ENCODE measurements around the gene FOXD4. TPM values are rescaled to one million over a fixed set of nuclear protein-coding genes. Genes with fewer than 3 reads are reported as not detected.
"Not testable (repeated sequence)": the region's sequence is repeated elsewhere in the genome, so short reads cannot be mapped to it uniquely, and the experiment has no call there.

FOXD4 gene
- polyA plus RNA-seq, 1 donor (not counting 4 experiments of a cell fraction or from before 2014, with no cell fraction given): 0.18 TPM

GRCh38 chr9:87860-88259 lies 30.4 kb downstream of the FOXD4 start:
- H3K79me2 ChIP-seq (ENCODE audit: control insufficient read depth, insufficient read depth, low read length); H3K4me1 ChIP-seq (ENCODE audit: control insufficient read depth, extremely low read depth, insufficient read depth, low read length); H3K4me3 ChIP-seq (ENCODE audit: control insufficient read depth in 2 of 3, extremely low read depth in 1 of 3, insufficient read depth in 2 of 3, low read depth in 1 of 3, low read length in 3 of 3); H2AFZ ChIP-seq (ENCODE audit: control insufficient read depth, low read length); H3K9me3 ChIP-seq (ENCODE audit: control insufficient read depth, low read depth, low read length); H3K4me2 ChIP-seq (ENCODE audit: control insufficient read depth, extremely low read depth, insufficient read depth, low read depth, low read length); dilution Hi-C loops (cut with MboI; ENCODE audit: extremely low pct_ligation_motif_present, low sequenced_read_pairs); H3K27me3 ChIP-seq (ENCODE audit: control insufficient read depth, extremely low read depth, insufficient read depth, low read length); DNase-seq (ENCODE audit: low read depth, low spot score); FAIRE-seq; H3K36me3 ChIP-seq (ENCODE audit: control insufficient read depth in 2 of 2, extremely low read depth in 1 of 2, insufficient read depth in 2 of 2, low read length in 2 of 2); H3K27ac ChIP-seq (ENCODE audit: control insufficient read depth, insufficient read depth, low read length); H3K9ac ChIP-seq (ENCODE audit: control insufficient read depth, extremely low read depth, insufficient read depth, low read length); H4K20me1 ChIP-seq (ENCODE audit: control insufficient read depth, extremely low read depth, insufficient read depth, low read length); H3K9me1 ChIP-seq (ENCODE audit: control insufficient read depth, extremely low read depth, insufficient read depth, low read length): not testable (repeated sequence)

- H3K9me3 ChIP-seq (ENCODE audit: control insufficient read depth, low read depth, low read length); H3K9me1 ChIP-seq (ENCODE audit: control insufficient read depth, extremely low read depth, insufficient read depth, low read length); H3K36me3 ChIP-seq (ENCODE audit: control insufficient read depth in 2 of 2, extremely low read depth in 1 of 2, insufficient read depth in 2 of 2, low read length in 2 of 2); H4K20me1 ChIP-seq (ENCODE audit: control insufficient read depth, extremely low read depth, insufficient read depth, low read length); FAIRE-seq; H3K9ac ChIP-seq (ENCODE audit: control insufficient read depth, extremely low read depth, insufficient read depth, low read length); H2AFZ ChIP-seq (ENCODE audit: control insufficient read depth, low read length); H3K4me3 ChIP-seq (ENCODE audit: control insufficient read depth in 2 of 3, extremely low read depth in 1 of 3, insufficient read depth in 2 of 3, low read depth in 1 of 3, low read length in 3 of 3); H3K27ac ChIP-seq (ENCODE audit: control insufficient read depth, insufficient read depth, low read length); H3K4me2 ChIP-seq (ENCODE audit: control insufficient read depth, extremely low read depth, insufficient read depth, low read depth, low read length); H3K79me2 ChIP-seq (ENCODE audit: control insufficient read depth, insufficient read depth, low read length); DNase-seq (ENCODE audit: low read depth, low spot score); dilution Hi-C loops (cut with MboI; ENCODE audit: extremely low pct_ligation_motif_present, low sequenced_read_pairs); H3K4me1 ChIP-seq (ENCODE audit: control insufficient read depth, extremely low read depth, insufficient read depth, low read length); H3K27me3 ChIP-seq (ENCODE audit: control insufficient read depth, extremely low read depth, insufficient read depth, low read length): not testable (repeated sequence)
These were observed 31.1 kb downstream of the FOXD4 start for GRCh38 chr9:87105-87504.

DNA sequence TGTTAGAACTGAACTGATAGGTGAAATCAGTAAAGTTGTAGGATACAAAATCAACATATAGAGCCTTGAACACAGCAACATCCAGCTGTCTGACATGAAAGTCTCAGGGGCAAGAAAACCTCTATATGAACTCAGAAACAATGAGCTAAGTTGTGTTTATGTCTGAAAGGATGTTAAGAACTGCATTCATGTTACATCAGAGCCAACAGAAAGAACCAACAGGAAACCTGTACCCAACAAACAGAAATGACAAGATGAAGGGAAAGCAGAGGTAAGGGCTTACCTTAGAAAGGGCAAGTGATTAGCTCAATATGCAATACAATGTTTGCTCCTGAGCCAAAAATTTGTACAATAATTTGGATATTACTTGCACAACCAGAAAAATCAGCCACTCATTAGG lies 31.5 kb downstream of the FOXD4 start:
- H3K27me3 ChIP-seq (ENCODE audit: control insufficient read depth, extremely low read depth, insufficient read depth, low read length); H3K4me2 ChIP-seq (ENCODE audit: control insufficient read depth, extremely low read depth, insufficient read depth, low read depth, low read length); H3K9ac ChIP-seq (ENCODE audit: control insufficient read depth, extremely low read depth, insufficient read depth, low read length); H3K4me3 ChIP-seq (ENCODE audit: control insufficient read depth in 2 of 3, extremely low read depth in 1 of 3, insufficient read depth in 2 of 3, low read depth in 1 of 3, low read length in 3 of 3); H3K36me3 ChIP-seq (ENCODE audit: control insufficient read depth in 2 of 2, extremely low read depth in 1 of 2, insufficient read depth in 2 of 2, low read length in 2 of 2); FAIRE-seq; H3K9me1 ChIP-seq (ENCODE audit: control insufficient read depth, extremely low read depth, insufficient read depth, low read length); H3K4me1 ChIP-seq (ENCODE audit: control insufficient read depth, extremely low read depth, insufficient read depth, low read length); H2AFZ ChIP-seq (ENCODE audit: control insufficient read depth, low read length); dilution Hi-C loops (cut with MboI; ENCODE audit: extremely low pct_ligation_motif_present, low sequenced_read_pairs); H4K20me1 ChIP-seq (ENCODE audit: control insufficient read depth, extremely low read depth, insufficient read depth, low read length); H3K79me2 ChIP-seq (ENCODE audit: control insufficient read depth, insufficient read depth, low read length); DNase-seq (ENCODE audit: low read depth, low spot score); H3K27ac ChIP-seq (ENCODE audit: control insufficient read depth, insufficient read depth, low read length); H3K9me3 ChIP-seq (ENCODE audit: control insufficient read depth, low read depth, low read length): not testable (repeated sequence)

DNA sequence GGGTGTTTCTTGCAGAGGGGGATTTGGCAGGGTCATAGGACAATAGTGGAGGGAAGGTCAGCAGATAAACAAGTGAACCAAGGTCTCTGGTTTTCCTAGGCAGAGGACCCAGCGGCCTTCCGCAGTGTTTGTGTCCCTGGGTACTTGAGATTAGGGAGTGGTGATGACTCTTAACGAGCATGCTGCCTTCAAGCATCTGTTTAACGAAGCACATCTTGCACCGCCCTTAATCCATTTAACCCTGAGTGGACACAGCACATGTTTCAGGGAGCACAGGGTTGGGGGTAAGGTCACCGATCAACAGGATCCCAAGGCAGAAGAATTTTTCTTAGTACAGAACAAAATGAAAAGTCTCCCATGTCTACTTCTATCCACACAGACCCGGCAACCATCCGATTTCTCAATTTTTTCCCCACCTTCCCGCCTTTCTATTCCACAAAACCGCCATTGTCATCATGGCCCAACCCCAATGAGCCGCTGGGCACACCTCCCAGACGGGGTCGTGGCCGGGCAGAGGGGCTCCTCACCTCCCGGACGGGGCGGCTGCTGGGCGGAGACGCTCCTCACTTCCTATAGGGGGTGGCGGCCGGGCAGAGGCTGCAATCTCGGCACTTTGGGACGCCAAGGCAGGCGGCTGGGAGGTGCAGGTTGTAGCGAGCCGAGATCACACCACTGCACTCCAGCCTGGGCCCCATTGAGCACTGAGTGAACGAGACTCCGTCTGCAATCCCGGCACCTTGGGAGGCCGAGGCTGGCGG lies 35.1 kb downstream of the FOXD4 start:
- DNase-seq (ENCODE audit: low read depth, low spot score); H3K9me1 ChIP-seq (ENCODE audit: control insufficient read depth, extremely low read depth, insufficient read depth, low read length); H3K4me2 ChIP-seq (ENCODE audit: control insufficient read depth, extremely low read depth, insufficient read depth, low read depth, low read length); H2AFZ ChIP-seq (ENCODE audit: control insufficient read depth, low read length); H3K27me3 ChIP-seq (ENCODE audit: control insufficient read depth, extremely low read depth, insufficient read depth, low read length); H3K27ac ChIP-seq (ENCODE audit: control insufficient read depth, insufficient read depth, low read length); H3K4me3 ChIP-seq (ENCODE audit: control insufficient read depth in 2 of 3, extremely low read depth in 1 of 3, insufficient read depth in 2 of 3, low read depth in 1 of 3, low read length in 3 of 3); H3K4me1 ChIP-seq (ENCODE audit: control insufficient read depth, extremely low read depth, insufficient read depth, low read length); H3K9ac ChIP-seq (ENCODE audit: control insufficient read depth, extremely low read depth, insufficient read depth, low read length); FAIRE-seq; H4K20me1 ChIP-seq (ENCODE audit: control insufficient read depth, extremely low read depth, insufficient read depth, low read length); dilution Hi-C loops (cut with MboI; ENCODE audit: extremely low pct_ligation_motif_present, low sequenced_read_pairs); H3K36me3 ChIP-seq (ENCODE audit: control insufficient read depth in 2 of 2, extremely low read depth in 1 of 2, insufficient read depth in 2 of 2, low read length in 2 of 2); H3K79me2 ChIP-seq (ENCODE audit: control insufficient read depth, insufficient read depth, low read length); H3K9me3 ChIP-seq (ENCODE audit: control insufficient read depth, low read depth, low read length): not testable (repeated sequence)

DNA sequence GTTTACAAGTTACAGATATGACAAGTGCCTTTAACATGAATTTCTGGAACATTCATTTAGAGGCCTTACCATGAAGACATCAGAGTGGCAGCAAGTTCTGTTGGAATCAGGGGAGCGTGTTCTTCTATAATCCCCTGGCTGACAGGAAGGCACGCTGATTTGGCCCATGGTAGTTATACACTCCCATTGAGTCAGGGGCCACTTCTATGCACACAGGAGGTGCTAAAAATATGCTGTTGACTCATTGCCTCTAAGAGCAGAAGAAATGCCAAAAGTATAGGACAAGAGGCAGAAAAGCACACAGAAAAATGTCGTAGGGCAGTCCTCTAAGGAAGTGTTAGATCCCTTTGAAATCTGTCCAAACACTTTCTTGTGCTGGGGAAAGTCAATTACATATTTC lies 39.9 kb downstream of the FOXD4 start:
- H3K4me2 ChIP-seq (ENCODE audit: control insufficient read depth, extremely low read depth, insufficient read depth, low read depth, low read length); H3K9me3 ChIP-seq (ENCODE audit: control insufficient read depth, low read depth, low read length); H2AFZ ChIP-seq (ENCODE audit: control insufficient read depth, low read length); H3K4me1 ChIP-seq (ENCODE audit: control insufficient read depth, extremely low read depth, insufficient read depth, low read length); H3K4me3 ChIP-seq (ENCODE audit: control insufficient read depth in 2 of 3, extremely low read depth in 1 of 3, insufficient read depth in 2 of 3, low read depth in 1 of 3, low read length in 3 of 3); H3K9ac ChIP-seq (ENCODE audit: control insufficient read depth, extremely low read depth, insufficient read depth, low read length); DNase-seq (ENCODE audit: low read depth, low spot score); H3K27me3 ChIP-seq (ENCODE audit: control insufficient read depth, extremely low read depth, insufficient read depth, low read length); H3K27ac ChIP-seq (ENCODE audit: control insufficient read depth, insufficient read depth, low read length); FAIRE-seq; H3K9me1 ChIP-seq (ENCODE audit: control insufficient read depth, extremely low read depth, insufficient read depth, low read length); H3K79me2 ChIP-seq (ENCODE audit: control insufficient read depth, insufficient read depth, low read length); H3K36me3 ChIP-seq (ENCODE audit: control insufficient read depth in 2 of 2, extremely low read depth in 1 of 2, insufficient read depth in 2 of 2, low read length in 2 of 2); H4K20me1 ChIP-seq (ENCODE audit: control insufficient read depth, extremely low read depth, insufficient read depth, low read length); dilution Hi-C loops (cut with MboI; ENCODE audit: extremely low pct_ligation_motif_present, low sequenced_read_pairs): not testable (repeated sequence)

Data from keratinocyte (primary cell).